ENCODE measurements around the gene B4GAT1.

B4GAT1 gene

GRCh38 chr11:66309475-66309874 lies 38.0 kb downstream of the B4GAT1 start:
- no peak for DNase-seq (ENCODE audit: low spot score)

- no peak for DNase-seq (ENCODE audit: low spot score)
Measured at GRCh38 chr11:66302656-66303055, 44.8 kb downstream of the B4GAT1 start.

- no peak for DNase-seq (ENCODE audit: low spot score)
Measured at GRCh38 chr11:66299186-66299585, 48.2 kb downstream of the B4GAT1 start.

GRCh38 chr11:66297610-66298009 lies 49.8 kb downstream of the B4GAT1 start:
- no peak for DNase-seq (ENCODE audit: low spot score)

Data from hematopoietic multipotent progenitor cell treated with erythropoietin and hydrocortisone succinate and interleukin-3 and kit ligand, for 17 days (in vitro differentiated cells).